GM23338 (cell line): Measurements from ENCODE around the gene SP2. TPM values are rescaled to one million over a fixed set of nuclear protein-coding genes. Genes with fewer than 3 reads are reported as not detected.

Experiments used
- ATAC-seq: fragments of 200-7000 bp; cut with Tn5 transposase; 3 replicates; pipeline ENCODE4 v1.9.1; 2020
- DNase-seq: peaks from one replicate; pipeline ENCODE4 v3.0.0-alpha.2; 2015; ENCODE audit warnings: low spot score
- H2AFZ ChIP-seq: fragments of 200-600 bp; sonication (generic); 2 replicates; pipeline ENCODE4 v1.8.0; 2016; ENCODE audit warnings: antibody characterized with exemption, mild to moderate bottlenecking, moderate library complexity
- H3F3A ChIP-seq: fragments of 200-600 bp; sonication (generic); replicated peaks from 2 replicates; pipeline ENCODE4 v1.8.0; 2017; ENCODE audit warnings: antibody characterized with exemption, mixed run types, low read depth
- H3K27ac ChIP-seq: fragments of 200-600 bp; sonication (generic); 2 replicates; pipeline ENCODE4 v1.6.1; 2016; ENCODE audit warnings: low read depth
- H3K27me3 ChIP-seq: fragments of 200-600 bp; sonication (generic); 2 replicates; pipeline ENCODE4 v1.8.0; 2016; ENCODE audit warnings: mild to moderate bottlenecking, mixed run types, moderate library complexity; ENCODE audit not compliant: insufficient read depth
- H3K36me3 ChIP-seq: fragments of 200-600 bp; sonication (generic); 2 replicates; pipeline ENCODE4 v1.8.0; 2016; ENCODE audit warnings: mild to moderate bottlenecking; ENCODE audit not compliant: insufficient read depth
- H3K4me1 ChIP-seq: fragments of 200-600 bp; sonication (generic); 2 replicates; pipeline ENCODE4 v1.8.0; 2016; ENCODE audit warnings: mild to moderate bottlenecking, moderate library complexity; ENCODE audit not compliant: insufficient read depth
- H3K4me2 ChIP-seq: fragments of 200-600 bp; sonication (generic); 2 replicates; pipeline ENCODE4 v1.7.1; 2017; ENCODE audit warnings: mixed run types
- H3K4me3 ChIP-seq: fragments of 200-600 bp; sonication (generic); 2 replicates; pipeline ENCODE4 v1.6.1; 2016; ENCODE audit warnings: mixed run types
- H3K79me2 ChIP-seq: fragments of 200-600 bp; sonication (generic); replicated peaks from 2 replicates; pipeline ENCODE4 v1.8.0; 2017; ENCODE audit warnings: mild to moderate bottlenecking; ENCODE audit not compliant: insufficient read depth
- H3K9me2 ChIP-seq: fragments of 200-600 bp; sonication (generic); 2 replicates; pipeline ENCODE4 v1.8.0; 2017; ENCODE audit not compliant: insufficient read depth
- H4K20me1 ChIP-seq: fragments of 200-600 bp; sonication (generic); replicated peaks from 2 replicates; pipeline ENCODE4 v1.8.0; 2017; ENCODE audit warnings: mild to moderate bottlenecking; ENCODE audit not compliant: insufficient read depth
- H3K27ac Mint-ChIP-seq: 2 replicates; pipeline ENCODE4 v1.8.0; 2020; ENCODE audit warnings: inconsistent platforms, mild to moderate bottlenecking, moderate library complexity, mixed read lengths
- H3K27me3 Mint-ChIP-seq: 3 replicates; pipeline ENCODE4 v1.8.0; 2022; ENCODE audit warnings: low read depth, mild to moderate bottlenecking, moderate library complexity, mixed read lengths, inconsistent platforms; ENCODE audit not compliant: insufficient read depth, poor library complexity
- H3K36me3 Mint-ChIP-seq: 3 replicates; pipeline ENCODE4 v1.8.0; 2021; ENCODE audit warnings: low read depth, mild to moderate bottlenecking, inconsistent platforms, moderate library complexity, mixed read lengths
- H3K4me1 Mint-ChIP-seq: 3 replicates; pipeline ENCODE4 v1.8.0; 2020; ENCODE audit warnings: mild to moderate bottlenecking, inconsistent platforms, mixed read lengths
- H3K4me3 Mint-ChIP-seq: 3 replicates; pipeline ENCODE4 v1.8.0; 2021; ENCODE audit warnings: moderate library complexity, mild to moderate bottlenecking, inconsistent platforms, mixed read lengths
- H3K9me3 Mint-ChIP-seq: 3 replicates; pipeline ENCODE4 v1.8.0; 2020; ENCODE audit warnings: moderate library complexity, mild to moderate bottlenecking, inconsistent platforms, mixed read lengths
- CREB1 ChIP-seq: fragments of 250-450 bp; sonication (Bioruptor Pico); IDR thresholded peaks from 2 replicates; pipeline ENCODE4 v1.5.0; 2020; ENCODE audit warnings: low read depth, mild to moderate bottlenecking, moderate library complexity
- EZH2phosphoT487 ChIP-seq: fragments of 200-600 bp; sonication (generic); IDR thresholded peaks from one replicate; pipeline ENCODE4 v1.8.1; 2018; ENCODE audit warnings: antibody characterized with exemption; ENCODE audit not compliant: unreplicated experiment
- JUNB ChIP-seq: IDR thresholded peaks from one replicate; pipeline ENCODE4 v1.6.1; 2016; ENCODE audit warnings: antibody characterized with exemption; ENCODE audit not compliant: unreplicated experiment
- STAT1 ChIP-seq: IDR thresholded peaks from one replicate; pipeline ENCODE4 v1.6.1; 2016; ENCODE audit warnings: antibody characterized with exemption; ENCODE audit not compliant: unreplicated experiment
- polyA plus RNA-seq: library from polyadenylated mRNA; unstranded; fragments of >200 nt; fragmentation: Nextera tagmentation; extraction: Ambion mirVana; gene quantifications from 2 replicates; pipeline ENCODE4 v1.2.1, GENCODE V29; 2016
- total RNA-seq: library from RNA; depleted of rRNA; stranded (reverse); fragments of >200 nt; shearing (Covaris generic); gene quantifications from 2 replicates; pipeline ENCODE4 v1.2.3, GENCODE V29; 2014
- TF ChIP-seq, protein P1 (sequence below), 2 experiments: fragments of 200-600 bp in 1 of 2; sonication (generic) in 1 of 2; conservative IDR thresholded peaks; 2 replicates each; pipeline versions ENCODE4 v1.5.1 to v1.6.1; 2016 to 2017; ENCODE audit warnings: antibody characterized with exemption in 2 of 2, low read depth in 2 of 2, mild to moderate bottlenecking in 2 of 2, moderate library complexity in 1 of 2
- TF ChIP-seq, protein P2 (sequence below): fragments of 250-450 bp; sonication (Bioruptor Pico); IDR thresholded peaks from 2 replicates; pipeline ENCODE4 v1.5.0; 2020; ENCODE audit warnings: mild to moderate bottlenecking, moderate library complexity

Gene SP2
- total and polyA plus RNA-seq, 2 experiments from 2014 or later, result 6.0 to 12.9 TPM

DNA sequence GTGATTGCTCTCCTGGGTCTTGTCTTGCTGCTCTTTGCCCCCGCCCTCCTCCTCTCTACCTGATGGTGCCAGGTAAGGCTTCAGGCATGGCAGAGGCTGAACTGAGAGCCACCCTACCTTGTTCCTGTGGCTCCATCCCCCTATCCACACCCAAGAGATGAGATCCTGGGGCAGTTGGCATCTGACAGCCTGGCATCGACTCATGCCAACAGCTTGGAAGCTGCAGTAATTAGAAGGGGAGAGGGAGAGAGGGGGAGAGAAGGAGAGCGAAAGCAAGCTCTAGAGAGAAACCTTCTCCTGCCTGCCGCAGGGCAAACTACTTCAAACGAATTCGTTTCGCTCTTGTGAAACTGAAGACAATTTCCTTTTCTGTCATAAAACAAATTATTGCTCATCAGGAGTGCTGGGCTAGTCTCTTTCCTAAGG is 31.2 kb upstream of the SP2 start (continued):
- TF ChIP-seq, protein P1, sequence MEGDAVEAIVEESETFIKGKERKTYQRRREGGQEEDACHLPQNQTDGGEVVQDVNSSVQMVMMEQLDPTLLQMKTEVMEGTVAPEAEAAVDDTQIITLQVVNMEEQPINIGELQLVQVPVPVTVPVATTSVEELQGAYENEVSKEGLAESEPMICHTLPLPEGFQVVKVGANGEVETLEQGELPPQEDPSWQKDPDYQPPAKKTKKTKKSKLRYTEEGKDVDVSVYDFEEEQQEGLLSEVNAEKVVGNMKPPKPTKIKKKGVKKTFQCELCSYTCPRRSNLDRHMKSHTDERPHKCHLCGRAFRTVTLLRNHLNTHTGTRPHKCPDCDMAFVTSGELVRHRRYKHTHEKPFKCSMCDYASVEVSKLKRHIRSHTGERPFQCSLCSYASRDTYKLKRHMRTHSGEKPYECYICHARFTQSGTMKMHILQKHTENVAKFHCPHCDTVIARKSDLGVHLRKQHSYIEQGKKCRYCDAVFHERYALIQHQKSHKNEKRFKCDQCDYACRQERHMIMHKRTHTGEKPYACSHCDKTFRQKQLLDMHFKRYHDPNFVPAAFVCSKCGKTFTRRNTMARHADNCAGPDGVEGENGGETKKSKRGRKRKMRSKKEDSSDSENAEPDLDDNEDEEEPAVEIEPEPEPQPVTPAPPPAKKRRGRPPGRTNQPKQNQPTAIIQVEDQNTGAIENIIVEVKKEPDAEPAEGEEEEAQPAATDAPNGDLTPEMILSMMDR (conservative IDR thresholded peaks at IDR 0.05; ENCODE audit: low read depth in 2 of 2), result no peak
- no peak for TF ChIP-seq JUNB
- no peak for TF ChIP-seq CREB1 (CRISPR knock-in tag)
- TF ChIP-seq EZH2phosphoT487, result no peak

DNA sequence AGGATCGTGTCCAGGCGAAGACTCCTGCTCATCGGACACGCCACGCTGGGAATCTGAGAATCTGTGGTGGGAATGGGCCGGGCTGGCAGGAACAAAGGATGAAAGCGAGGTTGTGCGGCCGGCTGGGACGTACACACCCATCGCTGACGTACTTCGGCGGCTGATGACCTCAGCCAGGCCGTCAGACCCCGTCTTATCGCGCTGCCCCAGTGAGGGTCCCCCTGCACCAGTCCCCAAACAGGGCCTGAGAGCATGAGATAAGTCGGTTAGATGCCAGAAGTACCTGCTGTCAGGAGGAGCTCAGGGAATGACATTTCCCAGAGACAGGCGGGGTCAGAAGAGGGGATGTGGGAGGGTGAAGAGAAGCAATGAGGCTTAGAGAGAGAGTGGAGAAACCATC is 29.1 kb upstream of the SP2 start:
- Mint-ChIP-seq H3K27me3 (peaks cover 47% of the 10 kb centered on the region), H3K9me3 (no peaks in the 10 kb centered on the region), H3K4me3 (no peak overlapping the region), H3K36me3 (no peaks in the 10 kb centered on the region), H3K4me1 (peaks cover 24% of the 10 kb centered on the region), H3K27ac (no peak overlapping the region)
- DNase-seq (no peak), ATAC-seq (no peak)
- peaks cover 15% of the 10 kb centered on the region for H3K4me1 ChIP-seq
- TF ChIP-seq, protein P2, sequence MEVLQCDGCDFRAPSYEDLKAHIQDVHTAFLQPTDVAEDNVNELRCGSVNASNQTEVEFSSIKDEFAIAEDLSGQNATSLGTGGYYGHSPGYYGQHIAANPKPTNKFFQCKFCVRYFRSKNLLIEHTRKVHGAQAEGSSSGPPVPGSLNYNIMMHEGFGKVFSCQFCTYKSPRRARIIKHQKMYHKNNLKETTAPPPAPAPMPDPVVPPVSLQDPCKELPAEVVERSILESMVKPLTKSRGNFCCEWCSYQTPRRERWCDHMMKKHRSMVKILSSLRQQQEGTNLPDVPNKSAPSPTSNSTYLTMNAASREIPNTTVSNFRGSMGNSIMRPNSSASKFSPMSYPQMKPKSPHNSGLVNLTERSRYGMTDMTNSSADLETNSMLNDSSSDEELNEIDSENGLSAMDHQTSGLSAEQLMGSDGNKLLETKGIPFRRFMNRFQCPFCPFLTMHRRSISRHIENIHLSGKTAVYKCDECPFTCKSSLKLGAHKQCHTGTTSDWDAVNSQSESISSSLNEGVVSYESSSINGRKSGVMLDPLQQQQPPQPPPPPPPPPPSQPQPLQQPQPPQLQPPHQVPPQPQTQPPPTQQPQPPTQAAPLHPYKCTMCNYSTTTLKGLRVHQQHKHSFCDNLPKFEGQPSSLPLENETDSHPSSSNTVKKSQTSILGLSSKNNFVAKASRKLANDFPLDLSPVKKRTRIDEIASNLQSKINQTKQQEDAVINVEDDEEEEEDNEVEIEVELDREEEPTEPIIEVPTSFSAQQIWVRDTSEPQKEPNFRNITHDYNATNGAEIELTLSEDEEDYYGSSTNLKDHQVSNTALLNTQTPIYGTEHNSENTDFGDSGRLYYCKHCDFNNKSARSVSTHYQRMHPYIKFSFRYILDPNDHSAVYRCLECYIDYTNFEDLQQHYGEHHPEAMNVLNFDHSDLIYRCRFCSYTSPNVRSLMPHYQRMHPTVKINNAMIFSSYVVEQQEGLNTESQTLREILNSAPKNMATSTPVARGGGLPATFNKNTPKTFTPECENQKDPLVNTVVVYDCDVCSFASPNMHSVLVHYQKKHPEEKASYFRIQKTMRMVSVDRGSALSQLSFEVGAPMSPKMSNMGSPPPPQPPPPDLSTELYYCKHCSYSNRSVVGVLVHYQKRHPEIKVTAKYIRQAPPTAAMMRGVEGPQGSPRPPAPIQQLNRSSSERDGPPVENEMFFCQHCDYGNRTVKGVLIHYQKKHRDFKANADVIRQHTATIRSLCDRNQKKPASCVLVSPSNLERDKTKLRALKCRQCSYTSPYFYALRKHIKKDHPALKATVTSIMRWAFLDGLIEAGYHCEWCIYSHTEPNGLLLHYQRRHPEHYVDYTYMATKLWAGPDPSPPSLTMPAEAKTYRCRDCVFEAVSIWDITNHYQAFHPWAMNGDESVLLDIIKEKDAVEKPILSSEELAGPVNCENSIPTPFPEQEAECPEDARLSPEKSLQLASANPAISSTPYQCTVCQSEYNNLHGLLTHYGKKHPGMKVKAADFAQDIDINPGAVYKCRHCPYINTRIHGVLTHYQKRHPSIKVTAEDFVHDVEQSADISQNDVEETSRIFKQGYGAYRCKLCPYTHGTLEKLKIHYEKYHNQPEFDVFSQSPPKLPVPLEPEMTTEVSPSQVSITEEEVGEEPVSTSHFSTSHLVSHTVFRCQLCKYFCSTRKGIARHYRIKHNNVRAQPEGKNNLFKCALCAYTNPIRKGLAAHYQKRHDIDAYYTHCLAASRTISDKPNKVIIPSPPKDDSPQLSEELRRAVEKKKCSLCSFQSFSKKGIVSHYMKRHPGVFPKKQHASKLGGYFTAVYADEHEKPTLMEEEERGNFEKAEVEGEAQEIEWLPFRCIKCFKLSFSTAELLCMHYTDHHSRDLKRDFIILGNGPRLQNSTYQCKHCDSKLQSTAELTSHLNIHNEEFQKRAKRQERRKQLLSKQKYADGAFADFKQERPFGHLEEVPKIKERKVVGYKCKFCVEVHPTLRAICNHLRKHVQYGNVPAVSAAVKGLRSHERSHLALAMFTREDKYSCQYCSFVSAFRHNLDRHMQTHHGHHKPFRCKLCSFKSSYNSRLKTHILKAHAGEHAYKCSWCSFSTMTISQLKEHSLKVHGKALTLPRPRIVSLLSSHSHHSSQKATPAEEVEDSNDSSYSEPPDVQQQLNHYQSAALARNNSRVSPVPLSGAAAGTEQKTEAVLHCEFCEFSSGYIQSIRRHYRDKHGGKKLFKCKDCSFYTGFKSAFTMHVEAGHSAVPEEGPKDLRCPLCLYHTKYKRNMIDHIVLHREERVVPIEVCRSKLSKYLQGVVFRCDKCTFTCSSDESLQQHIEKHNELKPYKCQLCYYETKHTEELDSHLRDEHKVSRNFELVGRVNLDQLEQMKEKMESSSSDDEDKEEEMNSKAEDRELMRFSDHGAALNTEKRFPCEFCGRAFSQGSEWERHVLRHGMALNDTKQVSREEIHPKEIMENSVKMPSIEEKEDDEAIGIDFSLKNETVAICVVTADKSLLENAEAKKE, result no peak
- TF ChIP-seq STAT1, result no peak
- no peaks in the 10 kb centered on the region for H3F3A ChIP-seq
- H3K4me3 ChIP-seq, result no peak overlapping the region
- no peak overlapping the region for H2AFZ ChIP-seq
- H3K79me2 ChIP-seq, result no peaks in the 10 kb centered on the region
- no peak overlapping the region for H3K4me2 ChIP-seq
- H3K9me2 ChIP-seq, result no peaks in the 10 kb centered on the region
- no peak overlapping the region for H3K27ac ChIP-seq
- peaks cover 43% of the 10 kb centered on the region for H3K27me3 ChIP-seq
- H3K36me3 ChIP-seq, result no peaks in the 10 kb centered on the region
- H4K20me1 ChIP-seq, result peaks cover 5% of the 10 kb centered on the region; the same call in 1 of the 2 replicates
